SK-N-MC (cell line): ENCODE data around the gene GRIP2.

Source experiments
- EZH2 ChIP-seq: fragments of 200-600 bp; sonication (generic); IDR thresholded peaks from one replicate; pipeline ENCODE4 v1.6.1; 2017; ENCODE audit warnings: antibody characterized with exemption
- POLR2AphosphoS5 ChIP-seq: IDR thresholded peaks from 2 replicates; pipeline ENCODE4 v1.6.1; 2012; ENCODE audit warnings: mild to moderate bottlenecking, low read depth, low read length, borderline replicate concordance

- TF ChIP-seq POLR2AphosphoS5 (no peak), EZH2 (no peak)
Observed at GRCh38 chr3:14502472-14502871, 37.7 kb downstream of the GRIP2 start.
